Measurements from ENCODE around the gene DOK4. TPM values are rescaled to one million over a fixed set of nuclear protein-coding genes. Genes with fewer than 3 reads are reported as not detected.

DOK4 gene
- total and polyA plus RNA-seq, 3 donors from 2014 or later = 15.5 to 32.9 (median 25.3) TPM

DNA sequence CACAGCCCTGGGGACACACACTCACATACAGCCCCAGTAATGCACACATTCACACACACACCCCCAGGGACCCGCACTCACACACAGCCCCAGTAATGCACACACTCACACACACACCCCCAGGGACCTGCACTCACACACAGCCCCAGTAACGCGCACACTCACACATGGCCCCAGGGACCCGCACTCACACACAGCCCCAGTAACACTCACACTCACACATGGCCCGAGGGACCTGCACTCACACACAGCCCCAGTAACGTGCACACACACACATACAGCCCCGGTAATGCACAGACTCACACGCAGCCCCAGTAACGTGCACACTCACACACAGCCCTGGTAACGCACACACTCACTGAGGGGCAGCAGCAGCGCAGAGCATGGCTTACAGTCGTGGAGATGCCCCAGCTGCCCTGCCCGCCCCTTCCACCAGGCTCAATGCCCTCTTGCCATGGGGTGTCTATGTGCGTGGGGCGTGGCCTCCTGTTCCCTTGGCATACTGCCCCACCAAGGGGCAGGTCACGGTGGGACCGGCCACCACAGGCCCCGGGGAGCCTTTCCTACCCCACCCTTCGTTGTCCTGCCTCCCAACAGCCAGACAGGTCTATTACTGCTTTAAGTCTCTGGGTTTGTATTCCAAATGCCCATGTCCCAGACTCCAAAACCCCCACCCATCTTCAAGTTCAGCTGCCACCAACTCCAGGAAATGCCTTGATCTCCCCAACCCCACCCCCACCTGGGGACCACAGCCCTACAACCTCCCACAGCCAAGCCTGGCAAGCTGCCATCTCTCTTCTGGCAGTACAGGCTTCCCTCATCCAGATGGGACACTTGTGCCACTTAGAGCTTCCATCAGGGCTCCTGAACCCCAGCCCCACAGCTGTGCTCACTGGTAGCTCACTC lies 47.4 kb upstream of the DOK4 start:
- DNase-seq = peak; percentile 16
- Histone ChIP-seq H3K4me1 (peaks cover 35% of the 10 kb centered on the region), H3K36me3 (ENCODE audit: low read depth, missing control alignments) (no peaks in the 10 kb centered on the region), H3K9me3 (no peaks in the 10 kb centered on the region), H3K27ac (no peak overlapping the region), H3K4me3 (no peak overlapping the region), H3K27me3 (no peaks in the 10 kb centered on the region)
- intact Hi-C loops (cut with DNase I; ENCODE audit: low total_unique reads) = no loop called here
- no peak for TF ChIP-seq POLR2A (IDR thresholded peaks at IDR 0.05)
- TF ChIP-seq, protein P1, sequence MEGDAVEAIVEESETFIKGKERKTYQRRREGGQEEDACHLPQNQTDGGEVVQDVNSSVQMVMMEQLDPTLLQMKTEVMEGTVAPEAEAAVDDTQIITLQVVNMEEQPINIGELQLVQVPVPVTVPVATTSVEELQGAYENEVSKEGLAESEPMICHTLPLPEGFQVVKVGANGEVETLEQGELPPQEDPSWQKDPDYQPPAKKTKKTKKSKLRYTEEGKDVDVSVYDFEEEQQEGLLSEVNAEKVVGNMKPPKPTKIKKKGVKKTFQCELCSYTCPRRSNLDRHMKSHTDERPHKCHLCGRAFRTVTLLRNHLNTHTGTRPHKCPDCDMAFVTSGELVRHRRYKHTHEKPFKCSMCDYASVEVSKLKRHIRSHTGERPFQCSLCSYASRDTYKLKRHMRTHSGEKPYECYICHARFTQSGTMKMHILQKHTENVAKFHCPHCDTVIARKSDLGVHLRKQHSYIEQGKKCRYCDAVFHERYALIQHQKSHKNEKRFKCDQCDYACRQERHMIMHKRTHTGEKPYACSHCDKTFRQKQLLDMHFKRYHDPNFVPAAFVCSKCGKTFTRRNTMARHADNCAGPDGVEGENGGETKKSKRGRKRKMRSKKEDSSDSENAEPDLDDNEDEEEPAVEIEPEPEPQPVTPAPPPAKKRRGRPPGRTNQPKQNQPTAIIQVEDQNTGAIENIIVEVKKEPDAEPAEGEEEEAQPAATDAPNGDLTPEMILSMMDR (IDR thresholded peaks at IDR 0.05) = no peak
- 32 to 59% methylated on average over 7 to 19 of the region's 19 CpGs for WGBS, 2 donors

DNA sequence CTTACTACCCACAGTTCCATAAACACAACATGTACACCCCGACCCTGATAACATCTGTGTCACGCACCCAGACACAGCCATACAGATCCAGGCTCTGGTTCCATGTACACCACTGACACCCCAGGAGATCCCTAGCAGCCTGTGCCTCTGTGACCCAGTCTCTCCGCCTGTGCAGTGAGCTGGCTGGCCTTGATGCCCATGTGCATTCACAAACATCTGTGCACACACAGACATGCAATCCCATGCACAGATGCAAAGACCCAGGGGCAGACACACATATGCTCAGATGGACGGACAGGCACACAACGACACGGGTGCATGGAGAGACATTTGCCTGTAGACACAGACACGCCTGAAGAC lies 46.0 kb upstream of the DOK4 start:
- DNase-seq = peak; percentile 14
- no peaks in the 10 kb centered on the region for H3K27me3 ChIP-seq
- H3K9me3 ChIP-seq = no peaks in the 10 kb centered on the region
- no peak overlapping the region for H3K4me3 ChIP-seq
- TF ChIP-seq, protein P1 (IDR thresholded peaks at IDR 0.05) = no peak
- no peak for TF ChIP-seq POLR2A (IDR thresholded peaks at IDR 0.05)
- intact Hi-C loops (cut with DNase I; ENCODE audit: low total_unique reads) = no loop called here
- 74 to 80% methylated on average over 1 to 7 of the region's 7 CpGs for WGBS, 2 donors
- H3K4me1 ChIP-seq = peaks cover 34% of the 10 kb centered on the region
- no peak overlapping the region for H3K27ac ChIP-seq
- no peaks in the 10 kb centered on the region for H3K36me3 ChIP-seq (ENCODE audit: low read depth, missing control alignments)

DNA sequence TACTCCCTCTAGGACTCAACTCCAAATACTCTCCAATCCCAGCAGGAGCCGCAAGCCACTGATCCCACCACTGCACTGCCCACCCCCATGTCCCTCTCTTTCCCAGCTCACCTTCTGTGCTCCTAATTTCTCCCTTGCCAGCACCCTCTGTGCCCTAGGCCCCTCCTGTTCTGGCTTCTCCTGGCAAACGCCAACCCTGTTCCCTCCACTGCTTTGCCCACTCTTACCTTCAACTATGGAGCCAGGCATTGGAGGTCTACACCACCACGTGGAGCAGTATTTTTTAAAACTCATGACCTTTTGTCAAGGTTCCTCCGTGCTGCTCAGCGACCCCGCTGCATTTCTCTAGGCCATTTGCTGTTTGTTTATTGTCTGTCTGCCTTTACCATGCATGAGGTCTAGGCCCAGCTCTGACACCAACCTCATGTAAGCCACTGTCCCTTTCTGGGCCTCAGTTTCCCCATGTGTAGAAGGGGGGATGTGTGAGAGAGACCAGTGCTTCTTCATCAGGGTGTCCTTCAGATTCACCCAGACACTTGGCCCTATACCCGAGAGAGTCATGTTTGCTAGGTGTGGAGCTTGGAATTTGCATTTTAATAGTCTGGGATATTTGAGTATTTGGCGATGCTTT lies 45.5 kb upstream of the DOK4 start:
- WGBS, 2 donors = 74% methylated on average over 7 to 8 of the region's 8 CpGs
- Histone ChIP-seq H3K4me1 (peaks cover 29% of the 10 kb centered on the region), H3K4me3 (no peak overlapping the region), H3K27ac (no peak overlapping the region), H3K9me3 (no peaks in the 10 kb centered on the region), H3K27me3 (no peaks in the 10 kb centered on the region), H3K36me3 (ENCODE audit: low read depth, missing control alignments) (no peaks in the 10 kb centered on the region)
- TF ChIP-seq, protein P1 (IDR thresholded peaks at IDR 0.05) = no peak
- intact Hi-C loops (cut with DNase I; ENCODE audit: low total_unique reads) = no loop called here
- DNase-seq = peak; percentile 10

DNA sequence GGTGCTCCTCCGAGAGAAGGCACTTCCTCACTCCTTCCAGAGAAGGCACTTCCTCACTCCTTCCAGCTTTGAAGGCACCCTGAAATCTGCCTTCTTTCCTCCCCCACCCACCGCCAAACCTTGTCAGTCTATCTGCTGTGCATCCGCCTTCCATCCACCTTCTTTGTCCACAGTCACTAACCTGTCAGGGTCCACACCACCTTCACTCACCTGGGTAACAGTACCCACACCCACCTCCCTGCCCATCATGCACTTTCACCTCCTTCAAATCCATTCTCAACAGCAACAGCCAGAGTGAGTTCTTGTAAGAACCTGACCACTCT lies 44.9 kb upstream of the DOK4 start:
- 82 to 87% methylated on average over 3 of the region's 3 CpGs for WGBS, 2 donors
- H3K4me1 ChIP-seq = peaks cover 27% of the 10 kb centered on the region
- DNase-seq = peak; percentile 9

More for the DNA sequence above, 44.9 kb upstream of the DOK4 start:
- H3K27ac ChIP-seq = no peak overlapping the region
- H3K4me3 ChIP-seq = no peak overlapping the region
- no peak for TF ChIP-seq POLR2A (IDR thresholded peaks at IDR 0.05)
- TF ChIP-seq, protein P1 (IDR thresholded peaks at IDR 0.05) = no peak
- no peaks in the 10 kb centered on the region for H3K36me3 ChIP-seq (ENCODE audit: low read depth, missing control alignments)
- H3K9me3 ChIP-seq = no peaks in the 10 kb centered on the region
- no peaks in the 10 kb centered on the region for H3K27me3 ChIP-seq
- intact Hi-C loops (cut with DNase I; ENCODE audit: low total_unique reads) = no loop called here

All from testis (tissue), 3 donors.